Amniotic stem cell (primary cell): ENCODE data around the gene CENPV.
"Not testable (repeated sequence)": the region's sequence is repeated elsewhere in the genome, so short reads cannot be mapped to it uniquely, and the experiment has no call there.

Experiments used
- DNase-seq: peaks from one replicate; lab custom pipeline; 2025; lab: John Stamatoyannopoulos, UW

CENPV gene

DNA sequence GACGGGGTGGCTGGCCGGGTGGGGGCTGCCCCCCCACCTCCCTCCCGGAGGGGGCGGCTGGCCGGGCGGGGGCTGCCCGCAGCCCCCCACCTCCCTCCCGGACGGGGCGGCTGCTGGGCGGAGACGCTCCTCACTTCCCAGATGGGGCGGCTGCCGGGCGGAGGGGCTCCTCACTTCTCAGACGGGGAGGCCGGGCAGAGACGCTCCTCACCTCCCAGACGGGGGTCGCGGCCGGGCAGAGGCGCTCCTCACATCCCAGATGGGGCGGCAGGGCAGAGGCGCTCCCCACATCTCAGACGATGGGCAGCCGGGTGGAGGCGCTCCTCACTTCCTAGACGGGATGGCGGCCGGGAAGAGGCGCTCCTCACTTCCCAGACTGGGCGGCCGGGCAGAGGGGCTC, 41.2 kb downstream of the CENPV start:
- DNase-seq: not testable (repeated sequence)

DNA sequence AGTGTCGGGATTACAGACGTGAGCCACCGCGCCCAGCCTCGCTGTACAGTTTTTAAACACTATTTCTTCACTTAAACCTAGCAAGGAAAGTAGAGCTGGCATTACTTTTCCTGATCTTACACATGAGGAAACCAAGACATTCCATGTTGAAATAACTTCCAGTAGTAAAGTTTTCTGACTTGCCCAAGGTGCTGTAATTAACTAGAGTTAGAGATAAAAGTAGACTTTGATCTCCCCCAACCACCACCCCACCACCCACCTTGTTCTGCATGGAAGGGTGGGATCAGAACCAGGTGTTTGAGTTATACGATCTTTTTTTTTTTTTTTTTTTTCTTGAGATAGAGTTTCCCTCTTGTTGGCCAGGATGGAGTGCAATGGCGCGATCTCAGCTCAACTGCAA, 47.1 kb downstream of the CENPV start:
- no peak for DNase-seq

DNA sequence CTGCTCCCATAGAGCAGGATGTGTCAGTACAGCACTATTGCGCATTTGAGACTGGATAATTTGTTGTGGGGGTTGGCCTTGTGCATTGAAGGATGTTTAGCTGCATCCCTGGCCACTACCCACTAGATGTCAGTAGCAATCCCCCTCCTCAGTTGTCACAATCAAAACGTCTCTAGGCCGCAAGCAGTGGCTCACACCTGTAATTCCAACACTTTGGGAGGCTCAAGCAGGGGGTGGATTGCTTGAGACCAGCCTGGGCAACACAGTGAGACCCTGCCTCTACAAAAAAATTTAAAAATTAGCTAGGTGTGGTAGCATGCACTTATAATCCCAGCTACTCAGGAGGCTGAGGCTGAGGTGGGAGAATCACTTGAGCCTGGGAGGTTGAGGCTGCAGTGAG, 48.4 kb downstream of the CENPV start:
- no peak for DNase-seq

DNA sequence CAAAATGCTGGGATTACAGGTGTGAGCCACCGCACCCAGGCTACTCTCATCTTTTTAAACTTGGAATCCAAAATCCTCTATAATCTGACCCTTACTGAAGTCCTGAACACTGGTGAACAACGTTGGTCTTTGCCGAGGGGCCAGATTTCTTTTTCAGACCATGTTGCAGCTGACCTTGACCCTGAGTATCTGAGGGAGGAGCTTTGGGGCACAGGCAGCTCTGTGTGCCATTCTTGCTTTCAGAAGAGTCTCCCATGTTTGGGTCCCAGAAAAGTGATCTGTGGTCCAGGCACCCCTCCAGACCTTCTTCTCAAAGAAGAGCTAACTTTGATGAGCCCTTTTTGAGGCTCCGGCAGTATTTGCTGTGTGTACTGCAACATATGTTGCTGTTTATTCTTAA, 50.4 kb downstream of the CENPV start:
- no peak for DNase-seq

DNA sequence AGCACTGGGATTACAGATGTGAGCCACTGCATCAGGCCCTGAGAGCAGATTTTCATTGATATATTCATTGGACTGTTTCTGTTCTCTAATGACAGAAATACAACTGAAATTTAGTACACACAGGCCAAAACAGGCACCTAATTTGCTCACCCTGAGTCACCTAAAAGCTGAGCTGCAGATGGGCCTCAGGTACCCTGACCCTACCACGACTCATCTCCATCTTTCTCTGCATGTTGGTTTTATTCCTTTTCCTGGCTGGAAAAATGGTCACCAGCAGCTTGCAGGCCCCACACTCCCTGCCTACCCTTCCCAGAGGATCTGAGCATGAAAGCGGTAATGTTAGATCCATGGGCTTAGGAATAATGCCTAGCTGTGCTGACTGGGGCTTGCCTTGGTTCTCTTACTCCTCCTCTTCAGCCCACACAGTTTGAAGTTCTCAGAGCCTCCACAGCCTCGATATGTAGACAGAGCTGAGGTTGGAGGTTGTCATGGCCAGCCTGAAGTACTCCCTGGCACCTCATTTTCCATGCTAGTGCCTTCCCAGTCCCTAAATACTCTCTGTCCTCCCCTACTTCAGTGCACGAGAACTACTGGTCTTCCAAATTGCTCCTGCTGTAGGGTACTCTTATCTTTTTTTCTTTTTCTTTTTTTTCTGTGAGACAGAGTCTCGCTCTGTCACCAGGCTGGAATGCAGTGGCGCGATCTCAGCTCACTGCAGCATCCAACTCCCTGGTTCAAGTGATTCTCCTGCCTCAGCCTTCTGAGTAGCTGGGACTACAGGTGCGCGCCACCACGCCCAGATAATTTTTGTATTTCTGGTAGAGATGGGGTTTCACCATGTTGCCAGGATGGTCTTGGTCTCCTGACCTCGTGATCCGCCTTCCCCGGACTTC, 51.1 kb downstream of the CENPV start:
- no peak for DNase-seq

DNA sequence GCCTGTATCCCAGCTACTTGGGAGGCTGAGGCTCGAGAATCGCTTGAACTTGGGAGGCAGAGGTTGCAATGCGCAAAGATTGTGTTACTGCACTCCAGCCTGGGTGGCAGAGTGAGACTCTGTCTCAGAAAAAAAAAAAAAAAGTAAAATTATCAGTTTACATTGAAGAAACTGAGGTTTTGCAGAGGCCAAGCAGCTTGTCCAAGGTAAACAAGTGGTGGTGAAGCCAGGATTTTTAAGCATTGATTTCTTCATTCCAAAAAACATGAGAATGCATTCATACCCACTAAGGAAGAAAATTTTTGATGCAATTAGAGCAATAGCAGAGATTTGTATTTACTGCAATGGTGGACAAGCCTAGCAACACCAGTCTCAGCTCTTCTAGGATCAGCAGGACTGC, 52.7 kb downstream of the CENPV start:
- DNase-seq: no peak

DNA sequence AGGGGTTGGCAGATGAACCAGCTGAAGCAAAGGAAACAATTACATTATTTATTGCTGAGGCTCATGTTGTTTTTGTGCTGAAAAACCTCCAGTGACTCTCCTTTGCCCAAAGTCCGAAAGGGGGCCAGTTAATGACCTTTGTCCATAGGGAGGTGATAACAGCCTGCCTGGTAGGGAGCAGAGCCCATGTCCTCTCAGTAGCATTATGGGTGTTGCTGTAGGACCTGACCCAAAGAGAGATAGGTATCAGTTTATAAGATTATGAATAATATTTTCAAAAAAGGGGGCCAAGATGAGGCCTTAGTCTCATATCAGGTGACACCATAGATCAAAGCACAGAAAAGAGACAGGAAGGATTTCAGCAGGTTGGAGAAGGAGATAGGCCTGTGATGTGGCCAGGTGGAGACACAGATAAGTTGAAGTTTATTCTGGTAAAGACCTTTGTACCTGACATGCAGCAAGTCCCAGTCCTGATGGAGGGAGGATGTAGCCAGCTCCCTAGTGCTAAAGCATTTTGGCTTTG, 55.1 kb downstream of the CENPV start:
- no peak for DNase-seq

DNA sequence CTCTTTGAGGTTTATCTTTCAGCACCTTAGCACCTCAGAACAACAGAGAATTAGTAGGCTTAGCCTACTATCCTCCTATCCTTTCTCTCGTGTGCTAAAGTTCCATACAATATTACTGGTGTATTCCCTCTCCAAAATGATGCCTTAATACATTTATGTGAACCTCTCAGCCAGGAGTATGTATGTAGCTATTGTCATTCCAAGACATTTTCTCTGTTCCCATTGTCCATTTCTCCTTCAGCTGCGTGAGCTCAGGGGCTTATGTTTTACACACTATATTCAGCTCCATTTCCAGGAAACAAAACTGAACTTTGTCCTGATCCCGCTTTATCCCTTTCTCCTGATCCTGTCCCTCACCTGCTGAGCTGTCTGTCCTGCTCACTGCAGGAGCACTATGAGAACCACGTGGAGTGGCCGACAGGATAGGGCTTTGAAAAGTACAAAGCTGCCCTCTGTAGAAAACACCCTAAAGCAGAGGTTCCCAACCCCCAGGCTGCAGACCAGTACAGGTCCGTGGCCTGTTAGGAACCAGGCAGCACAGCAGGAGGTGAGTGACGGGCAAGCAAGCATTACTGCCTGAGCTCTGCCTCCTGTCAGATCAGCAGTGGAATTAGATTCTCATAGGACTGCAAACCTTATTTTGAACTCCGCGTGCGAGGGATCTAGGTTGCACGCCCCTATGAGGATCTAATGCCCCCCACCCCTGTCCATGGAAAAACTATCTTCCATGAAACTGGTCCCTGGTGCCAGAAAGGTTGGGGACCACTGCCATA, 55.7 kb downstream of the CENPV start:
- no peak for DNase-seq

DNA sequence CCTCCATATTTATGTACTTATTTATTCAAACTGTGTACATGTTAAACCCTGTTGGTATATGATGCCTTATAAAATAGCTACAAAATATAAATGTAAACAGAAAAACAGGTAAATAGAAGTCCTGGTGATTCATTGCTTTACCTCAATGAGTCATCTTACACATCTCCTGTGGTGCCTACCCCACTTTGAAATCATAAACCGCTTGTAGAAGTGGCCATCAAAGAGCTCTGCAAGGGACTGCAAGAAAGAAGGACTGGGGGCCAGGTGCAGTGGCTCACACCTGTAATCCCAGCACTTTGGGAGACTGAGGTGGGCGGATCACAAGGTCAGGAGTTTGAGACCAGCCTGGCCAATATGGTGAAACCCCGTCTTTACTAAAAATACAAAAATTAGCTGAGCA, 57.2 kb downstream of the CENPV start:
- not testable (repeated sequence) for DNase-seq

DNA sequence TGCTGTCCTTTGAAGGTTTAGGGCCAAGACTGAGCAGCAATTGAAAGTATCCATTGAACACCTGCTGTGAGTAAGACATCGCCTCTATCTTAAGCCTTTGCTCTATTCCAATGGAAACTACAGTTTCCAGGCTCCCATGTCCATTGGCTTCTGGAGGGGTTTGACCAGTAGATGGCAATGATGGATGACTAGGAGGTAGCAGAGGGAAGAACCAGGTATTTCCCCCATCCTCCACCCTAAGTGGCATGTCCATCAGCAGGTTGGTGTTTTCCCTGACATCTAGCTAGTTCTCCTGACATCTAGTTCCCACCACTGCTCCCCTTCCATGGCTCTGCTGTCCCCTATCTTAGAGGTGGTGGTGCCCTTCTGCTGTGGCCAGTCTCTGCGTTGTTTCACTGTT, 58.7 kb downstream of the CENPV start:
- no peak for DNase-seq

DNA sequence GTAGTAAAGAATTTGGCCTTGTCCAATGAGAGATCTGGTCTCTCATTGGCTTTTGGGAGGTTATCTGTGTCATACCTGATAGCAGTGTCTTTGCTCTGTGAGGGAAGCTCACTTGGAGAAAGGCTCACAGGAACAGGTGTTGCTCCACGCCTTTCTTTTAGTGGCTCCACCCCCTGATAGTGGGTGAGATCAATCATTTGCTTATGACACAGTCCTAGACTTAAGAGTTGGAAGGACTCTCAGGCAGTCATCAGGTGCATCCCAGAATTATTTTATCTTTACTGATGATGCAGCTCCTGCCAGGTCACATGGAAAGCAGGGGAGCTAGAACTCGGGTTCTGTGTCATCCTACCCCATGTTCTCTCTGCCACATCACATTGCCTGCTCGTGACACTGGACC, 59.3 kb downstream of the CENPV start:
- no peak for DNase-seq
